Central memory CD4-positive, alpha-beta T cell (primary cell): Measurements from ENCODE around the gene MYOC.
"Not testable (repeated sequence)": the region's sequence is repeated elsewhere in the genome, so short reads cannot be mapped to it uniquely, and the experiment has no call there.

Experiments
- DNase-seq: peaks from one replicate; pipeline ENCODE4 v3.0.0; 2022

MYOC gene

DNA sequence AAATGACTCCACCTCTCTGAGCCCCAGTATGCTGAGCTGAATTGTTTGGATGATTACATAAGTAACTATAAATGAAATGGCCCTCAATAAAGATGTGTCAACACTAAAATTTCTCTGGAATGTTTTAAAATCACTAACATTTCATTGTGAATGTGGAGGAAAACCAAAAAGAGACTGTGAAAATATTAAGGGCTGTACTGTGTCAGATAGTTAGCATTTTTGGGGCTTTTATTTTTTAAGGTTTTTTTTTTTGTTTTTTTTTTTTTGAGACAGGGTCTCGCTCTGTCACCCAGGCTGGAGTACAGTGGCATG is 6.3 kb downstream of the MYOC start:
- no peak for DNase-seq

DNA sequence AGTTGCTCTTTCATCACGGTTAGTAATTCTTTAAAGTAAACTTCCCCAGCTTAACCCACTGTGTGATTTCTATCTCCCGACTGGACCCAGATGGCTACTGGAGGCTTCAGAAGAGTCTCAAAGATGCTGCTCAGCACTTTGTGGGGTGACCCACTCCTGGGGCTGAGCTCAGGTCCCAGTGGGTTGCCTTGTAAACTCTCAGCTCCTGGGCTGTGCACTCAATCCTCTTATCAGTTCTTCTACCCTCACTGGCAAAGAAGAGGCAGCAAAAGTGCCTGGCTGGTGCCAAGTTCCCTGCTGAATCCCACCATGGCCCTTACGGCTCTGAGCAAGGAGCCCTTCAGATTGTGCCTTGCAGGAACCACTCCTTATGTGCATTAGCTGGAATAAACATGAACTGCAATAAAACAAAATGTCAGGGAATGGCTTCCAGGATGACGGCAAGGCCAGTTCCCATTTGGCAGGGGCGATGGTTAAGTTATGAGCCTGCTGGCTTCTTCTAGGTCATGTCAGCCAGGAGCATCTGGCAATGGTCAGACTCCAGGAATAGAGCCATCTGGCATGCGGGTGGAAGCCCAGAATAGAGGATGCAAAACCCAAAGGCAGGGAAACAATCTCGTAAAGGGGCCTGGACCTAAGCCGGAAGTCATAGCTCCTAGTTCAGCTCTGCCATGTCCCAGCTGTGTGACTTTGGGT is 6.8 kb downstream of the MYOC start:
- no peak for DNase-seq

DNA sequence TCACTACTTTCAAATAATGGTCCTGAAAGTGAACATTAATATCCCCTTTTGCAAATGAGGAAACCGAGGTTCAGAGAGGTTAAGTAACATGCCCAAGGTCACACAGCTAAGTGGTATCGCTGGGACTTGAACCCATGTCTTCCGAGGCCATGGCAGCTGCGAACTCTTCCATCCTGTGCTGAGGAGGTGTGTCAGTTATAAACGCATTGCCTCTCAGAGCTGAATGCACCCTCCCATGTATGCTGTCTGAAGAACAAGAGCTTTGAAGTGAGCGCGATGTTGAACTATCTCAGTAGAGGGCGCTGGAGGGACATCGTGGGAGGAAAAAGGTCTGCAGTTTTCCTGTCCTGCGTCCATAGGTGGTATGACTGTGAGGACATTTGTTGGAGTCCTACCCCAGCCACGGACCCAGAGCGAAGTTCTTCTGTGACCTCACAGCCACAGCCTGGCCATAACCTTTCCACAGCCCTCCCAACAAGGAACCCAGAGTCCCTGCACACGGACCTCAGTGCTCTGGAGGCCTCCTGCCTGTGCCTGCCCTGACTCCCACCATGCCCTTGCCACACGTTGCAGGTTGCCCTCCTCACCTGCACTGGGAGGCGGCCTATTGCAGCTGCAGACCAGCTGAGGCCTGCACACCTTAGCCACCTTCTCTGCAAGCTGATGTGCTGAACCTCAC is 7.5 kb downstream of the MYOC start:
- peak; percentile 53 for DNase-seq

DNA sequence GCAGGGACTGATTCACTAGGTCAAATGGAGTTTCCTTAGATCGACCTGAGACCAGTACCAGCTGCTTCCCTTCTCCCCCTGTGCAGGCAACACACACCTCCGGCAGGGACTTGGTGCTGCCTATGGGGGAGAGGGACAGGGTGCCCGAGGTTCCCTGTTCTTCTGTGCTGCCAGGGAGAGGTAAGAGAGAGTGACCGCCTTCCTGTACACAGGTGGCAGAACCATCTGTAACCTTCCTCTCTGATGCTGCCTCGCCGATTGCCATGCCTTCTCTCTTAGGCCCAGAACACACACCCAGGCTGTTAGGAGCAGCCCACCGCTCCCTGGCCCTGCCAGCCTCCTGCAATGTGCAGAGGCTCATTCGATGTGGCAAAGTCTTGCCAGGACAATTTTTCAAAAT is 9.3 kb downstream of the MYOC start:
- no peak for DNase-seq

DNA sequence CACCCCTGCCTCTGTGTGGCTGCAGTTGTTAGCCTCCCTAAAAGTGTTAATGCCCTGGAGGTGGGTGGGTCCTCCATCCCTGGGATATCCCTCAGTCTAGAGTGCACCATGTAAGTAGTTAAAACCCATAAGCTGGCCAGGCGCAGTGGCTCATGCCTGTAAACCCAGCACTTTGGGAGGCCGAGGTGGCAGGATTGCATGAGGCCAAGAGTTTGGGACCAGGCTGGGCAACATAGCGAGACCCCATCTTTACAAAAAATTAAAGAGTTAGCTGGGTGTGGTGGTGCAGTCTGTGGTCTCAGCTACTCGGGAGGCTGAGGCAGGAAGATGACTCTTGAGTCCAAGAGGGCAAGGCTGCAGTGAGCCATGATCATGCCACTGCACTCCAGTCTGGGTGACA is 10.3 kb downstream of the MYOC start:
- DNase-seq: no peak

DNA sequence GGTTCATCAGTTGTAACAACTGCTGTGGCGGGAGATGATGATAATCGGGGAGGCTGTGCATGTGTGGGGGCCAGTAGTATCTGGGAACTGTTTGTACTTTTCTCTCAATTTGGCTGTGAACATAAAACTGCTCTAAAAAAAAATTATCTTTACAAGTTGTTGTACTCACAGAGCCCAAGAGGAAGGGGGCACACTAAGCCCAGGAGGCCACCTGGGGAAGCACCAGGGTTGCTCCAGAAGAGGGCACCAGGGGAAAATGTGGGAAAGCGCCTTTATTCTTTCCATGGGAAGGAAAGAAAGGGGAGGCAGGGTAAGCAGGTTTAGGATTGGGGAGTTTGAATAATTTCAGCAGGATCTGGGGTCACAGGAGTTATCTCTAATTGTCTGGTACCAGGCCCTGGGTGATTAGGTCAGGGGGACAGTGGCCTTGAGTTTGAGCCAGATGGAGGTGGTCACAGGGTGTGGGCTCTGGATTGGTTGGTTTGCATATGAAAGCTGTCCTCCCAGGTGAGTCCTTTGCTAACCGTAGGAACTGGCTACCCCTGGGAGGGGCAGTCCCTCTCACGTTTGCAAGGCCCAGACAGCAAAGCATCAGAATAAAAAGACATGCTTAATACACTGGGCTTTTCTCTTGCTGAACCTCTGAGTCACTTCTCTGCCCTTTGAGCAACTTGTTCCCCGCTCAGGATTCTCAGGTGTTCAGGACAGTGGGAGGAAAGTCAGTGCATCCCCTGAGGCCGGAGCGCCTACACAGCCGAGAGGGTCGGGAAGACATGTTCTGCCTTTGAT is 11.2 kb downstream of the MYOC start:
- DNase-seq: no peak

DNA sequence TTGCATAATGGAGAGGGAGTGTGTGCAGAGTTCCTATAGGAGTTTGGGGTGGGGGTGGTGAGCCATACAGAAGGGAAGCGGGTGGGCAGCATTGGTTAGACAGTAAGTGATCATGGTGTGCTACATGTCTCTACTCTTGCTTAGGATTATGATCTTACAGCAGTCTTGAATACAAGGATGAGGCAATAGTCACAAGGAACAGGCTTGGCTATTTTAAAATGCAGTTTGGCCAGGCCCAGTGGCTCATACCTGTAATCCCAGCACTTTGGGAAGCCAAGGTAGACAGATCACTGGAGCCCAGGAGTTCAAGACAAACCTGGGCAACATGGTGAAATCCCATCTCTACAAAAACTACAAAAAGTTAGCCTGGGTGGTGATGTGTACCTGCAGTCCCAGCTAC is 12.3 kb downstream of the MYOC start:
- DNase-seq: no peak

DNA sequence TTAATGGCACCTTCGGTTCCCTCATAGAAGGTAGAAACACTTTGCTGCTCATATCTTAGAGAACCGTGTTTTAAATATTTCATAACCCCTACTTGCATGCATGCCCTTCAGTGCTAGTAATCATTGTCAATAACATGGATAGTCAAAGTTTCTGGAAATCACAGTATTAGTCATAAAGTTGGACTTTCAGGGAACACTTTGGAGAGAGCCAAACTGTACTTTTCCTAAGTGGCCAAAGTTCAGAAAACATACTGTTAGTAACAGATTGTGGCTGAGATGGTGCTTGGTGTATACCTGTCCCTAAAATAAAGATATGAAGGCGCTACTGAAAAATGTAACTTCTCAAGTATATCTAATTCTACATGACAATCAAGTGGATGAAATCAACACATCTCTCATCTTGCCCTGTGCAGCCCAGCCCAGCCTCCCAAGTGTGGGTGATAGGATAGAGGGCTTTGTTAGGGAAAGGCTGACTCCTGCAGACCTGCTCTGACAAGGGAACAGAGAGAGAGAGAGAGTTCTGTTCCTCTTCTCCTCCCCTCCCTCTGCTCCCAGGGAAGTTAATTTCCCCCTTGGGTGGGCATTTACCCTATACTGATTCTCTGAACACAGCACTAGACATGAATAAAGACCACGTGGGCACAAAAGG is 14.4 kb downstream of the MYOC start:
- DNase-seq: no peak

DNA sequence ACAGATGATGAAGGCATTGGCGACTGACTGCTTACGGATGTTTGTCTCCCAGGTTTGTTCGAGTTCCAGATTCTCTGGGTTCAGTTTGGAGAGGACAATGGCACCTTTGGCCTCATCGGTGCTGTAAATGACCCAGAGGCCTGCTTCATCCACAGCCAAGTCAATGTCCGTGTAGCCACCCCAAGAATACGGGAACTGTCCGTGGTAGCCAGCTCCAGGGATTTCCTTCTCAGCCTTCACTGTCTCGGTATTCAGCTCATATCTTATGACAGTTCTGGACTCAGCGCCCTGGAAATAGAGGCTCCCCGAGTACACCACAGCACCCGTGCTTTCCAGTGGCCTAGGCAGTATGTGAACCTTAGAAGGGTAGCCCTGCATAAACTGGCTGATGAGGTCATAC is 16.3 kb downstream of the MYOC start:
- DNase-seq: no peak

DNA sequence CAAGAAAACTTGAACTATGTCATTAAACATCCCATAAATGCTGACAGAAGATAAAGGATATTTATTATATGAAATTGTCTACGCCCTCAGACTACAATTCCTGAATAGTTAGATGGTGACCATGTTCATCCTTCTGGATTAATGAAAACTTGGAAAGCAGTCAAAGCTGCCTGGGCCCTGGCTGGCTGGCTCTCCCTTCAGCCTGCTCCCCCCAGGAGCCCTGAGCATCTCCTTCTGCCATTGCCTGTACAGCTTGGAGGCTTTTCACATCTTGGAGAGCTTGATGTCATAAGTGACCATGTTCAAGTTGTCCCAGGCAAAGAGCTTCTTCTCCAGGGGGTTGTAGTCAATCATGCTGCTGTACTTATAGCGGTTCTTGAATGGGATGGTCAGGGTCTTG is 16.8 kb downstream of the MYOC start:
- DNase-seq: no peak

DNA sequence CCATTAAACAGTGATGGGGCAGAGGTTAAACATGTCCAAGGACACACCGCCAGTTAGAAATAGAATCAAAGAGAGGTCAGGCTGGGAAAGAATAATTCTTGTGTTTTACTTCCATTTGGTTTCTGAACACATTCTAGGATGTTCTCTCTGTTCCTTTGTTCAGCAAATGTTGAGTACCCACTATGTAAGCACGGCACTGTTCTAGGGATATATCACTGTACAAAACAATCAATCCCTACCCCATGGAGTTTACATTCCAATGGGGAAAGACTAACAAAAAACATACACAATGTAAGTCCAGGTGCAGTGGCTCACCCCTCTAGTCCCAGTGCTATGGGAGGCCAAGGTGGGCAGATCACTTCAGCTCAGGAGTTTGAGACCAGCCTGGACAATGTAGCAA is 24.3 kb downstream of the MYOC start:
- DNase-seq: no peak

DNA sequence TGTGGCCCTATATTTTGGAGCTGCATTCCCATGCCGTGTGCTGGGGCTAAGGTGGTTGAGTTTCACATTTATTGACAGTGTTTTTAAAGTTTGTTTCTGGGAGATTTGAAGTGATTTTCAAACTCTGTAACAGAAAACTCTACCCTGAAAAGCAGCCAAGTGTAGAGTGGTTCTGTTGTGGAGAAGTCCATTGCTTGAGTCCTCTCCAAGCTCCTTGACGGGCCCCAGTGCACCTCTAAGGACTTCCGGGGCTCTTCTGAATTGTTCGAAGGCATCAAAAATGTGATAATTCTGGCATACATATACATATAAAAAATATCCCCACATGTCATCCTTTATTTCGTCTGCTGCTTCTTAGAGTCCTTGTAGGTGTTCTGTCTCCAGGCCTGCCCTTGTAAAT is 25.5 kb downstream of the MYOC start:
- no peak for DNase-seq

DNA sequence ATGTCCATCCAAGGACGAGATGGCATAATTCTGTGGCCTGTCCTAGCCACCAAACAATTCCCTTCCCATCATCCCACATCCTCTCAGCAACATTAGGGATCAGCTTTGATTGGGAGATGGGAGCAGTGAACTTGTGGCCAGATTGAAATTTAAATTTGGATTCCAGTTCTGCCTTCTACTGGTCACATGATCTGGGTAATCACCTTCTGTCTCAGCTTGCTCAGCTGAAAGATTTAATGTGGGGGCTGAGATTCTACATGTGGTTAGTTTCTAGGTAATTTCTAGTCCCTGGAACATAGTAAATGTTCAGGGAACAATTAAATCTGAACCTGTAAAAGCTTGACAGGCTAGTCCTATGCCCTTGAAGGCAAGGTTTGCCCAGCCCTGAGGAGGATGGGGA is 27.3 kb downstream of the MYOC start:
- no peak for DNase-seq

DNA sequence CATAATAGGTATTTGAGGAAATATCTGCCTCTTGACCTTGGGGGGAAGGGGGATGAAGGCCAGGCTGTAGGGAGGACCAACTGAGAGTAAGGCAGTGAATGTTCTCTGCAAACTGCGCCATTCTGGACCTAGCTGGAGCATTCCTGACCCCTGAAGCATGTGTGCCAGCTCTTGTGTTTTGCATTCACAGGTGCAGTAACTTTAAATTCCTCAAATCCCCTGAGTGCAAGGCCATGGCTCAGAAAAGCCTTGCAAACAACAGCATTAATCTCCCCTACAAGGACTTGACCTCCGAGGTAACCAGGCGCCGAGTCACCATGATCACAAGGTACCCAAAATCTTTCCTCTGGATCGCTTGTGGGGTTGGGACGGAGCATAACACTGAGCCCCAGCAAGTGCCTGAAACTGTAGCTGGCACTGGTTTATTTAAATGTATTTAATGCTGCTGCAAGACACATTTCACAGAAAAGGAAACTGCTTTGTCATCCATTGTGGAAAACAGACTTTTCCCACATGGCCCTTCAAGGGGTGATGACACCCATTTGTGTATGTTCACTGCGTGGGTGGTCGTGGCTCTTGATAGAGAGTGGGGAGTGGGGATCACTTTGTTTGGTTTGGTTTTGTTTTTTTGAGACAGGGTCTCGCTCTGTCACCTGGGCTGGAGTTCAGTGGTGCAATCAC is 28.7 kb downstream of the MYOC start:
- no peak for DNase-seq

DNA sequence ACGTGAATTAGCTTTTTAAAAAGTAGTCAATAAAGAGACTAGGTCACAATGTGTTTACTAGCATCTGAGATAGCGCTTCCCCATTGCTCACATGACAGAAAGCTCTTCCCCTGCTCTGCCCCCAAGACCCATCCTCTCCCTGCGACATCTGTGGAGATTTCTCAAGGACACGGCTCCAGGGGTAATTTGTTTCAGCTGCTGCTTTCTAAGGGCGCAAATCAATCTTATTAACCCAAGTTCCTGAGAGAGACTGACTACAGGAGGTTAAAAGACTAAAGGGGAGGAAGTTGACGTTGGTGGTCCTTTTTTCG is 30.4 kb downstream of the MYOC start, which contains the start of gene MYOCOS:
Gene MYOCOS (plus strand): TSS at position 92 of the 311 bp plus-strand sequence. CDS start 1,641 bp downstream, outside the sequence.
- DNase-seq: no peak

DNA sequence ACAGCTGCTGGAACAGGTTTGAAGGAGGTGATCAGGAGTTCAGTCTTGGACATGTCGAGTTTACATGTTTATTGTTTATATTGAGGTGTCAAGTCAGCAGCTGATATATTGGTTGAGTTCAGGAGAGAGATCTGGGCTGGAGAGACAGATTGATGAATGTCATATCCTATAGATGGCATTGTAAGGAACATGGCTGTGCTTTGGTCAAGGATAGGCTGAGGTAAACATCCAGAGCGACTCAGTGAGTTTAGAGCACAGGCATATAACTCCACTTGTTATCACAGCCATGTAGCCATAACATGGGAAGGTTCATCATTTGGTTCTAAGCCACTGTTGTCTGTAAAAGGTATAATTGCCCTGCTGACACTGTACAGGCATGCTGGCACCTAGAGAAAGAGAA is 35.9 kb downstream of the MYOC start:
- DNase-seq: no peak

DNA sequence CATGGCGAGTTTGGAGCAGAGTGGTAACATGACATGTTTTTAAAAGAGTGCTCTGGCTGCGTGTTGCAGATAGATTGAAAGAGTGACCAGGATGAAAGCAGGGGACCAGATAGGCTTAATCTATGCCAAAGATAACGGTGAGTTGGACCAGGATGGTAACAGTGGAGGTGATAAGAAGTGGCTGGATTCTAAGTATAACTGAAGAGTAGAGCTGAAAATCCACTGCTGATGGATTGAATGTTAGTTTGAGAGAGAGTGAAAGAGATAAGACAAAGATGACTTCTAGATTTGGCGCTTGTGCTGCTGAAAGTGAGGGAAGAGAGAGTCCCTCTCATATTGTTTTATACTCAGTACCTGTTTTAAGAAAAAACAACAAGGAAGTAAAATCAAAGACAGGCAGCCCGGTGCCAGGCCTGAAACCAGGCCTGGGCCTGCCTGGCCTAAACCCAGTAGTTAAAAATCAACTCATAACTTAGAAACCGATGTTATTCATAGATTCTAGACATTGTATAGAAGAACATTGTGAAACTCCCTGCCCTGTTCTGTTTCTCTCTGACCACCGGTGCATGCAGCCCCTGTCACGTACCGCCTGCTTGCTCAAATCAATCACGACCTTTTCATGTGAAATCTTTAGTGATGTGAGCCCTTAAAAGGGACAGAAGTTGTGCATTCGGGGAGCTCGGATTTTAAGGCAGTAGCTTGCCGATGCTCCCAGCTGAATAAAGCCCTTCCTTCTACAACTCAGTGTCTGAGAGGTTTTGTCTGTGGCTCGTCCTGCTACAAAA is 37.2 kb downstream of the MYOC start:
- not testable (repeated sequence) for DNase-seq

DNA sequence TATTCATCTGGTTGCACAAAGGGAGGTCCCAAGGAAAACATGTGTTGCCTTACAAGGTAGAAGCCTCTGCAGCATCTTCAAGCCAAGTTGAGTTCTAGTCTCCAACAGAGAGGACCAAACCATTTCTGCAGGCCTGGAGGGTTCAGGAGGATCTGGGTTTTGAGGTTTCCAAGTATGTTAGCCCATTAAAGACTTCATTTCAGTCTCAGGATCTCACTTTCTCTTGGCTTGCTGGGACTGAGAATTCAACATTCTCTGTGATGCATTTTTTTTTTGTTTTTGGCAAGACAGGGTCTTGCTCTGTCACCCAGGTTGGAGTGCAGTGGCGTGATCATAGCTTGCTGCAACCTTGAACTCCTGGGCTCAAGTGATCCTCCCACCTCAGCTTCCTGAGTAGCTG is 39.2 kb downstream of the MYOC start:
- DNase-seq: no peak

DNA sequence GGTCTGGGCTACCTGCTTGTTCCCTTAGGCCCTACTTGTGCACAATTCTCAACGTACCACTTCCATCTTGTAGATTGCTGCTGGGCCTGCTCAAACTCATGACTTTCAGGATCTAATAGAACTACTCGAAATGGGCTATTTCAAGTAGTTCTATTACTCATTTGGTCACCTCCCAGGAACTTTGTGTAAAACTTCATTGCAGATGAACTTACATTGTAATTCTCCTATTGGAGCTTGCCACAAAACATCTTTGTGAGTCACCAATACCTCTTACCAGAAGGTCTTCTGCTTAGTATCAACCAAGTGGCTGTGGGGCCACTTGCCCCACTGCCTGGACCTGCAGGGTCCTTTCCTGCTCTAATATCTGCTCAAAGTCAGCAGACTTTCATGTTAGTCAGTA is 41.2 kb downstream of the MYOC start:
- DNase-seq: no peak

DNA sequence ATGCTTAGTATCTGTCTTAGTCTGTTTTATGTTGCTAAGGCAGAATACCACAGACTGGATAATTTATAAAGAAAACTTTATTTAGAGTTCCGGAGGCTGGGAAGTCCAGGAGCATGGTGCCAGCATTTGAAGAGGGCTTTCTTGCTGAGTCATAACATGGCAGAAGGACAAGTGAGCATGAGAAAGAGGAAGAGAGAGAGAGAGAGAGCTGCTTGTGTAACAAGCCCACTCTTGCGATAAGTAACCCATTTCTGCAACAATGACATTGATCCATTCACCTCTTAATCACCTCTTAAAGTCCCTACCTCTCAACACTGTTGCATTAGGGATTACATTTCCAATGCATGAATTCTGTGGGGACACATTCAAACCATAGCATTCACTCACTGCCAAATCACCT is 42.1 kb downstream of the MYOC start:
- DNase-seq: no peak

DNA sequence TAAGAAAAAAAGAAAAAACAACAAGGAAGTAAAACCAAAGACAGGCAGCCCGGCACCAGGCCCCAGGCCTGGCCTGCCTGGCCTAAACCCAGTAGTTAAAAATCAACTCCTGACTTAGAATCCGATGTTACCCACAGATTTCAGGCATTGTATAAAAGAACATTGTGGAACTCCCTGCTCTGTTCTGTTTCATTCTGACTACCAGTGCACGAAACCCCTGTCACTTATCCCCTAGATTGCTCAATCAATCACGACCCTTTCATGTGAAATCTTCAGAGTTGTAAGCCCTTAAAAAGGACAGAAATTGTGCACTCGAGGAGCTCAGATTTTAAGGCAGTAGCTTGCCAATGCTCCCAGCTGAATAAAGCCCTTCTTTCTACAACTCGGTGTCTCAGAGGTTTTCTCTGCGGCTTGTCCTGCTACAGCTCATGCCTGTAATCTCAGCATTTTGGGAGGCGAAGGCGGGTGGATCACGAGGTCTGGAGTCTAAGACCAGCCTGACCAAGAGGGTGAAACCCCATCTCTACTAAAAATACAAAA is 46.0 kb downstream of the MYOC start:
- no peak for DNase-seq

DNA sequence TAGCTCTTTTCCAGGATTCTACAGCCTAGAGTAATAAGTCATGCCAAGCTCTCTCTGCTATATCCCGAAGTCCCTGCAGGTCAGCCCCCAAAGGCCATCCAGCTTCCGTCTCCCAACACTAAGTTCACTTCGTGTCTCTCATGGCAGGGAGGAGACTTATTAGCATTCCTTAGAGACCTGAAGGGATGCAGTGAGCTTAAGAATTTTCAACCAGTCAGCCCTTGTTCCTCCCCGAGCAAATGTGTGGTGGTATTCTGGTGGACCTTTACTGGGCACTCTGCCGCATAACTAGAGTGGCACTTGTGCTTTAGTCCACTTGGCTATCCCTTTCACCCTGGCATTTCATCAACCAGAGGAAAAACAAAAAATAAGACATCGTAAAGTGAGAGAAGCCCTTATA is 49.4 kb downstream of the MYOC start:
- not testable (repeated sequence) for DNase-seq
